ENCODE data around the gene ZNF280D.

DNA sequence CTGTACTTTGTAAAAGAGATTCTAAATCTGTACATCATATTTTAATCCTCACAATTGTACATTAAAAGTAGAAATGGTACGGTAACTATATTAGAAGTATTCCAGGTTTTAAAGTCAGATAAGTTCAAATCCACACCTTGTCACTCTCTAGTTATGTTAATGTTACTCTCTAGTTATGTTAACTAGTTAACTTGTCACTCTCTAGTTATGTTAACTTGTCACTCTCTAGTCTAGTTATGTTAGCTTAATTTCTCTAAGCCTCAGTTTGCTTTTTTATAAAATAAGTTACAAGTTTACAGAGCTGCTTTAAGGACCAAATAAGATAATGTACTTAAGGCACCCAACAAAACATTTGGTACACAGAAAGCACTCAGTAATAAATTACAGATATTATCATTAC is 42.6 kb downstream of the ZNF280D start:
- TF ChIP-seq, protein P1, sequence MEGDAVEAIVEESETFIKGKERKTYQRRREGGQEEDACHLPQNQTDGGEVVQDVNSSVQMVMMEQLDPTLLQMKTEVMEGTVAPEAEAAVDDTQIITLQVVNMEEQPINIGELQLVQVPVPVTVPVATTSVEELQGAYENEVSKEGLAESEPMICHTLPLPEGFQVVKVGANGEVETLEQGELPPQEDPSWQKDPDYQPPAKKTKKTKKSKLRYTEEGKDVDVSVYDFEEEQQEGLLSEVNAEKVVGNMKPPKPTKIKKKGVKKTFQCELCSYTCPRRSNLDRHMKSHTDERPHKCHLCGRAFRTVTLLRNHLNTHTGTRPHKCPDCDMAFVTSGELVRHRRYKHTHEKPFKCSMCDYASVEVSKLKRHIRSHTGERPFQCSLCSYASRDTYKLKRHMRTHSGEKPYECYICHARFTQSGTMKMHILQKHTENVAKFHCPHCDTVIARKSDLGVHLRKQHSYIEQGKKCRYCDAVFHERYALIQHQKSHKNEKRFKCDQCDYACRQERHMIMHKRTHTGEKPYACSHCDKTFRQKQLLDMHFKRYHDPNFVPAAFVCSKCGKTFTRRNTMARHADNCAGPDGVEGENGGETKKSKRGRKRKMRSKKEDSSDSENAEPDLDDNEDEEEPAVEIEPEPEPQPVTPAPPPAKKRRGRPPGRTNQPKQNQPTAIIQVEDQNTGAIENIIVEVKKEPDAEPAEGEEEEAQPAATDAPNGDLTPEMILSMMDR (IDR thresholded peaks at IDR 0.05): no peak
- no peak for TF ChIP-seq POLR2A (IDR thresholded peaks at IDR 0.05)
